Activated CD8-positive, alpha-beta memory T cell treated with anti-CD3 and anti-CD28 coated beads, Interleukin-2, amount 50 U/mL, for 48 hours (primary cell): Measurements from ENCODE around the gene DTNA.

Experiments used
- DNase-seq: peaks from one replicate; pipeline ENCODE4 v3.0.0-alpha.2; 2020

DTNA gene

GRCh38 chr18:34773961-34774766, 64.1 kb downstream of the DTNA start:
- DNase-seq: no peak

- no peak for DNase-seq
Observed at GRCh38 chr18:34775461-34775860, 65.4 kb downstream of the DTNA start.

- DNase-seq: no peak
Observed at GRCh38 chr18:34779112-34779511, 69.0 kb downstream of the DTNA start.

GRCh38 chr18:34780856-34781255, 70.8 kb downstream of the DTNA start:
- no peak for DNase-seq

- no peak for DNase-seq
Observed at GRCh38 chr18:34783501-34783900, 73.4 kb downstream of the DTNA start.

GRCh38 chr18:34786162-34786741, 76.2 kb downstream of the DTNA start:
- DNase-seq: no peak

GRCh38 chr18:34787931-34788532, 77.9 kb downstream of the DTNA start:
- no peak for DNase-seq

GRCh38 chr18:34789768-34790344, 79.8 kb downstream of the DTNA start:
- DNase-seq: no peak

- DNase-seq: no peak
Observed at GRCh38 chr18:34794348-34794747, 84.2 kb downstream of the DTNA start.

- DNase-seq: no peak
Observed at GRCh38 chr18:34795070-34795732, 85.1 kb downstream of the DTNA start.

- no peak for DNase-seq
Observed at GRCh38 chr18:34796035-34796657, 86.0 kb downstream of the DTNA start.

- no peak for DNase-seq
Observed at GRCh38 chr18:34799291-34799690, 89.2 kb downstream of the DTNA start.

GRCh38 chr18:34800381-34800780, 90.3 kb downstream of the DTNA start:
- DNase-seq: no peak

- DNase-seq: no peak
Observed at GRCh38 chr18:34801774-34802173, 91.7 kb downstream of the DTNA start.

GRCh38 chr18:34802959-34803358, 92.9 kb downstream of the DTNA start:
- no peak for DNase-seq

- DNase-seq: no peak
Observed at GRCh38 chr18:34803877-34804400, 93.8 kb downstream of the DTNA start.

- DNase-seq: no peak
Observed at GRCh38 chr18:34805103-34805877, 95.2 kb downstream of the DTNA start.

- DNase-seq: no peak
Observed at GRCh38 chr18:34805878-34806351, 95.8 kb downstream of the DTNA start.

GRCh38 chr18:34806527-34806926, 96.4 kb downstream of the DTNA start:
- no peak for DNase-seq

- DNase-seq: no peak
Observed at GRCh38 chr18:34807106-34807796, 97.2 kb downstream of the DTNA start.

- no peak for DNase-seq
Observed at GRCh38 chr18:34808389-34808788, 98.3 kb downstream of the DTNA start.
